ENCODE measurements around the gene TMEM272.

GRCh38 chr13:51772781-51773180 lies 72.2 kb downstream of the TMEM272 start:
- TF ChIP-seq MAFK (IDR thresholded peaks at IDR 0.05; ENCODE audit: low read depth, low read length) (no peak), CTCF (conservative IDR thresholded peaks at IDR 0.05; ENCODE audit: low read depth, low read length) (no peak), BHLHE40 (IDR thresholded peaks at IDR 0.05; ENCODE audit: low read depth, low read length) (no peak), FOS (IDR thresholded peaks at IDR 0.05; ENCODE audit: low read depth, low read length) (no peak), SMC3 (IDR thresholded peaks at IDR 0.05; ENCODE audit: low read depth, low read length) (no peak), POLR2A (IDR thresholded peaks at IDR 0.05; ENCODE audit: low read depth, low read length) (no peak), MXI1 (IDR thresholded peaks at IDR 0.05; ENCODE audit: borderline replicate concordance, low read depth, low read length) (no peak), ELK1 (IDR thresholded peaks at IDR 0.05; ENCODE audit: borderline replicate concordance, low read depth, low read length) (no peak), RAD21 (IDR thresholded peaks at IDR 0.05; ENCODE audit: low read length) (no peak), RCOR1 (IDR thresholded peaks at IDR 0.05; ENCODE audit: insufficient replicate concordance, low read length) (no peak), MAZ (IDR thresholded peaks at IDR 0.05; ENCODE audit: borderline replicate concordance, low read depth, low read length) (no peak), CHD1 (IDR thresholded peaks at IDR 0.05; ENCODE audit: low read depth, low read length) (no peak), CEBPB (IDR thresholded peaks at IDR 0.05; ENCODE audit: low read depth, low read length) (no peak)
